GM19043 (cell line): ENCODE results near the gene RITA1.

ENCODE experiments used
- ATAC-seq: cut with Tn5 transposase; IDR thresholded peaks from one replicate; pipeline ENCODE4 v1.9.1; 2021; ENCODE audit warnings: low read depth; ENCODE audit not compliant: unreplicated experiment

Gene RITA1

DNA sequence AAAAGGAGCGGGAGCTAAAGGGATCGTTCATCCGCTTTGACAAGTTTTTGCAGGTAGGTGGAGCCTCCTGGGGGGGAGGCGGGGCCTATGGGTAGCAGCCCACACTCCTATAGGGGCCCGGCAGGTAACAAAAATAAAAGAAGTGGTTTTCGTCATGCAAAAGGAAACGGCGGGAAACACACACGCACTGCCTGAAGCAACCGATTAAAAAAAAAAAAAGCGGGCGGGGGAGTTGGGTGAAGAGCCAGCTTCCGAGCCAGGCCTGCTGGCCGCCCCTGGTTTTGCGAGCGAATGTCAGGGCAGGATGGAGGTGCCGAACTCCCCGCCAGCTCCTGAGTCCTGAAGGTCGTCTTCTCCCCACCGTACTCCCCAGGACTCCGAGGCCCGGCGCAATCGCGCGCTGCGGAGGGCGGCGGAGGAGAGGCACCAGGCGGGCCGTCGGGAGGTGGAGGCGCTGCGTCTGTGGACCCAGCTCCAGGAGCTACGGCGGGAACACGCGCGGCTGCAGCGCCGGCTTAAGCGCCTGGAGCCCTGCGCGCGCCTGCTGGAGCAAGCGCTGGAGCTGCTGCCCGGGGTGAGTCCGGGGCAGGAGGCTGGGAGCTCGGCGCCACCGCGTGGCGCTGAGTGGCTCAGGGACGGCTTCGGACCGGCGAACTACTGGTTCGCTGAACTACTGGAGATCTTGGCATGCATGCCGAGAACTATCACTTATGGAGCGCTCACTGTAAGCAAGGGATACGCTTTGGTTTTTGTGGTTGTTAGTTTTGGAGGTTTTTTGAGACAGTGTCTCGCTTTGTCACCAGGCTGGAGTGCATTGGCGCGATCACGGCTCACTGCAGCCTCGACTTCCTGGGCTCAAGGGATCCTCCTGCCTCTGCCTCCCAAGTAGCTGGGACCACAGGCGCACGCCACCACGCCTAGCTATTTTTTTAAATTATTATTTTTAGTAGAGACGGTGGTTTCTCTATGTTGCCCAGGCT, 32.4 kb upstream of the RITA1 start:
- ATAC-seq, result no peak

DNA sequence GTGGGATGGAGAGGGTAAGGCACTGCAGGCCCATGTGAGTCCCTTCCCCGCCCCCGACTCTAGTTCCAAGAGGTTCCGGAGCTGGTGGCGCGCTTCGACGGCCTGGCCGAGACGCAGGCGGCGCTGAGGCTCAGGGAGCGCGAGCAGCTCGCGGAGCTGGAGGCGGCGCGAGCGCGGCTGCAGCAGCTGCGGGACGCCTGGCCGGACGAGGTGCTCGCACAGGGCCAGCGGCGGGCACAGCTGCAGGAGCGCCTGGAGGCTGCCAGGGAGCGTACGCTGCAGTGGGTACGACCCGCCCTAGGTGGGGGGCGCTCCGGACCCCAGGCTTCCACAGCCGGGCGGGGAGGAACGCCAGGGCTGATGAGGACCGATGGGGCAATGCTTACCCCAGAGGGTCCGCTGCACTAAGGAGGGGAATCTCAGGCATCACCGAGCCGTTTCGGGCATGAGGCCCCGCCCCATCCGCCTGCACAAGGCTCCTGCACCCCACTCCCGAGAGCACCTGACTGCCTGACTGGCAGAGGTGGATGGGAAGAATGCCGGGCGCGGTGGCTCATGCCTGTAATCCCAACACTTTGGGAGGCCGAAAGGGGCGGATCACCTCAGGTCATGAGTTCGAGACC, 31.1 kb upstream of the RITA1 start:
- ATAC-seq, result no peak

DNA sequence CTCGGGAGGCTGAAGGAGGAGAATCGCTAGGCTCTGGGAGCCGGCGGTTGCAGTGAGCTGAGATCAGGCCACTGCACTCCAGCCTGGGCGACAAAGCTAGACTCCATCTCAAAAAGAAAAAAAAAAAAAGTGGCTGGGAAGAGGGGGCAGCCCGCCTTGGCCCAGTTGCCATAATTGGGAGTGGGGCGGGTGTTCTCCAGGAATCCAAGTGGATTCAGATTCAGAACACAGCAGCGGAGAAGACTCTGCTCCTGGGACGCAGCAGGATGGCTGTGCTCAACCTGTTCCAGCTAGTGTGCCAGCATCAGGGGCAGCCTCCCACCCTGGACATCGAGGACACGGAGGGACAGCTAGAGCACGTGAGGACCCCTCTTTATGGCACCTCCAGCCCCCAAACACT, 30.5 kb upstream of the RITA1 start:
- no peak for ATAC-seq

DNA sequence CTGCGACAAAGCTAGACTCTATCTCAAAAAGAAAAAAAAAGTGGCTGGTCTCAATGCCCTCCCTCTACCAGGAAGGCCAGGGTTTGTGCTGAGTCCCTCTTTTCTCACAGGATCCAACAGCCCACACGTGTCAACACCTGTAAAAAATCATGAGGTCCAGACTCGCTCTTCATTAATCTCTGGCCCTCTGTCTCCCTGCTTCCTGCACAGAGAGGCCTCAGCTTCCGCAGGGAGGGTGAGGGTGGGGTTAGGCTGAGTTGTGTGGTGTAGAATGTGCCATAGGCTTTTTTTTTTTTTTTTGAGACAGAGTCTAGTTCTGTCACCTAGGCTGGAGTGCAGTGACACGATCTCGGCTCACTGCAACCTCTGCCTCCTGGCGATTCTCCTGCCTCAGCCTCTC, 29.9 kb upstream of the RITA1 start:
- ATAC-seq, result no peak

DNA sequence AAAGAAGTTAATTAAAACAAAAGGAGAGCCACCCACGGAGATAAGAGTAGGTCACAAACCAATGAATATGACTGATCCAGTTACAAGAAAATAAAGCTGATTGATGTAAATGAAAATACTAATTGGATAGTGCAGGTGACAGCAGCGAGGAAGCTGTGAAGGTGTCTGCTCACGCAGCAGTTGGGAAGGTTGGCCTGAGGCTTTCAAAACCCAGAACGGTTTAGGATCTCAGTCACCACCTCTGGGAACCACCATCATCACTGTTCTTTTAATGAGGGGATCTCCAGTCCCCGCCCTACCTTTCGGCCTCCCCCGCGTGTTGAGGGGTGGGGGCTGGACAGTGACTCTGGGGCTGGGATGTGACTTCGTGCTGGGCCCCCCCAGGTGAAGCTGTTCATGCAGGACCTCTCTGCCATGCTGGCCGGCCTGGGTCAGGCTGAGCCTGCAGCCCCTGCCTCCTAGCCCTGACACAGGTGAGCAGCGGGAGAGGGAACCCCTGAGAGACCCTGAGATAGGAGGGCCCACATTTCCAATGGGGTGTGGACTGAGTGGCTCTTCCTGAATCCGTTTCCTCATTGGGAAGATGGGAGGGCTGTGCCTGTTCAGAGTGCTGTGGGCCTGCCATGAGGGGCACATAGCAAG, 28.2 kb upstream of the RITA1 start:
- no peak for ATAC-seq

DNA sequence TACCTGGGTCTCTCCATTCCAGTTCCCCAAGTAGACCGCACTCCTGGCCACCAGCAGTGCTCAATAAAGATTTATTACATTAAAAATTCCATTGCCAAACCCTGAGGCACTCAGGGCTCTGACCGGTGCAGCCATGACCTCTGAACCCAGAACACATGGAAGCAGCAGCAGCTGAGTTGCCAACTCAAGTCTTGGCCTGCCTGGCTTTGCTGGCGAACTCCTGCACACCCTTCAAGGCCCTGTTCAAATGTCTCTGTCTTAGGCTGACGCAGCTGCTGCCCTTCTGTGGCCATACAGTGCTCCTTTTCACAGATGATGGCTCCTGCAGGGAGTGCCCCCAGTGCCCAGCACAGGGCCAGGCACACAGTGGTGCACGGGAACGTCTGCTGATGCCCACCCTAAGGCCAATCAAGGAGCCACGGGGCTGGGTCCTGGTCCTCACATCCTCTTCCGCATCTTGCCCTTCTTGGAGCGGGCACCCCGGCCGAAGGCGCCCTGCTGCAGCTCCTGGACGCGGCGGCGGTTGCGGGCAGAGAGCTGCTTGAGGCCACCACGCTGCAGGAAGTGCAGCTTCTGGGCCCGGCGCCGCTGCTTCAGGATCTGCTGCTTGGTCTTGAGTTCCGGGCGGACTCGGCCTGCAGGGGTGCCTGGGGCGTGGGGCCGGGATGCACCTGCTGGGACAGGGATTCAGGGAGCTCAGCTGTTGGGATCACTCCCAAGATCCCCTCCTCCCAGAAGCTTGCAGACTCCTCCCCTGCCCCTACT, 26.9 kb upstream of the RITA1 start:
- no peak for ATAC-seq

DNA sequence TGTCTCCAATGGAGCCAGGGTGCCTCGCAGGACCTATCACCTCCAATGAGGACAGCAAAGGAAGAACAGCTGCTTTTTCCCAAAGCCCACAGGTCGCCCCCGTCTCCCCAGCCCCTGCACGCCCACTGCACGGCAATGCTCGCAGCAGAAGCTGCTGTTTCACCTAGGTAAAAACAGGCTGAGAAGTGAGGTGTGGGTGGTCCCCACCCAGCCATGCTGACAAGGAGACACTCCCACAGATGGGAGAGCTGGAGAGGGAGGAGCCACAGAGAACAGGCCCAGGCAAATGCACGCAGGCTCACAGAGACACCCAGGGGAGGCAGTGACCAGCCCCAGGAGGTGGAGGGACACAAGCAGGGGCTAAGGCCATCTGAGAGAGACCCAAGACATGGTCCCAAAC, 25.6 kb upstream of the RITA1 start:
- ATAC-seq, result no peak

DNA sequence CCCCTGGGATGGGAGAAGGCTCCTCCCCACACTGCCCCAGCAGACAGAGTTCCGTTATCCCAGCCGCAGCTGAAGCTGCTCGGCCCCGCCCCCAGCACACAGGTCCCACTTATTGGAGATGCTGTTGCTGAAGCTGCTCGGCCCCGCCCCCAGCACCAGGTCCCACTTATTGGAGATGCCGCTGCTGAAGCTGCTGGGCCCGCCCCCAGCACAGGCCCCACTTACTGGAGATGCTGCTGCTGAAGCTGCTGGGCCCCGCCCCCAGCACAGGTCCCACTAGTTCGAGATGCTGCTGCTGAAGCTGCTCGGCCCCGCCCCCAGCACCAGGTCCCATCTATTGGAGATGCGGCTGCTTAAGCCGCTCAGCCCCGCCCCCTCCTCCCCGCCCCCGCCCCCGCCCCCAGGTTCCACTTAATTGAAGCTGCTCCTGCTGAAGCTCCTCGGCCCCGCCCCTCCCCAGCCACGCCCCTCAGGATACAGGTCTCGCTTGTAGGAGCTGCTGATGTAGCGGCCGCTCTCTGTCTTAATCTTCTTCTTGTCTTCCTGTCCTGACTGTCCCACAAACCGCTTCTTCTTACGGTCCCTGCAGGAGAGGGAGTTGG, 24.0 kb upstream of the RITA1 start:
- ATAC-seq, result no peak

DNA sequence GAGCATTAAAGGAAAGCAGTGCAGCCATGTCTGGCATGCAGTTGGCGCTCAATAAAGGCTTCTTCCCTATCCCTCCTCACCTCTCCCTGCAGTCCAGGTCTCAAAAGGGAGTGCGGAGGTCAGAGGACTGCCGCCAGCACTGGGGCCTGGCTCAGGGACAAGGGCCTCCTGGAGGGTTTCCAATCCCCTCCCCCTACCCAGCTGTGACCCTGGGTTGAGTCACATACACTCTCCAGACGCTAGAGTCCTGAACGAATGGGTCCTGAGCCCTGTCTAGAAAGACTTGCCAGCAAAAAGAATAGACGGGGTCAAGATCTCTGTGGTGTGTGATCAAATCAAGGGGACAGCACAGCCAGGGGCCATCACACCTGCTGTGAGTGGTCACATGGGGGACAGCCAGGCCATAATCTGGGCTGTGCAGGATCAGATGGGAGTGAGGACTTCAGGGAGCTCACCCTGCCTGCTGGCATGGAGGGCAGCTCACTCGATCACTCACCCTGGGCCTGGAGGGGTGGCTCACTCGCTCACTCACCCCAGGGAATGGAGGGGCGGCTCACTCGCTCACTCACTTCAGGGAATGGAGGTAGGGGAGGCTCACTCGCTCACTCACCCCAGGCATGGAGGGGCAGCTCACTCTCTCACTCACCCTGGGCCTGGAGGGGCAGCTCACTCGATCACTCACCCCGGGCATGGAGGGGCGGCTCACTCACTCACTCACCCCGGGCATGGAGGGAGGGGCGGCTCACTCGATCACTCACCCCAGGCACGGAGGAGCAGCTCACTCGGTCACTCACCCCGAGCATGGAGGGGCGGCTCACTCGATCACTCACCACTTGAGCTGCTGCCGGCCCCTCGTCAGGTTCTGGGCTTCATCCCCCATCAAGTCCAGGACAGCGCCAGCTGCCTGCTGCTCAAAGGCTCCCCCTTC, 23.2 kb upstream of the RITA1 start:
- ATAC-seq, result no peak

DNA sequence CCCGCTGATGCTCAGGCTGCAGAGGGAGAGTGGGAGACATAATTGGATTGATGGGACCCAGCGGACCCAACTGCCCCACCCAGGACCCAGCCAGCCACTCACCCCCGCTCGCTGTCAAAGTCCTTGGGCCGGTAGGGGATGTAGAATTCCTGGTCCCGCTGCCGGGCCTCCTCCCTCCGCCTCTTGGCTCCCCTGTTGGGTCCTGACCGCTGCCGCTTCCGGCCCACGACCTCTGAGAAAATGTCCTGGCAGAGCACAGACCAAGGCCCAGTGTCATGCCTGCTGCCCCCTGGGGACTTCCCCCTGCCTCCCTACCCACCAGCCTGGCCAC, 22.5 kb upstream of the RITA1 start:
- no peak for ATAC-seq

DNA sequence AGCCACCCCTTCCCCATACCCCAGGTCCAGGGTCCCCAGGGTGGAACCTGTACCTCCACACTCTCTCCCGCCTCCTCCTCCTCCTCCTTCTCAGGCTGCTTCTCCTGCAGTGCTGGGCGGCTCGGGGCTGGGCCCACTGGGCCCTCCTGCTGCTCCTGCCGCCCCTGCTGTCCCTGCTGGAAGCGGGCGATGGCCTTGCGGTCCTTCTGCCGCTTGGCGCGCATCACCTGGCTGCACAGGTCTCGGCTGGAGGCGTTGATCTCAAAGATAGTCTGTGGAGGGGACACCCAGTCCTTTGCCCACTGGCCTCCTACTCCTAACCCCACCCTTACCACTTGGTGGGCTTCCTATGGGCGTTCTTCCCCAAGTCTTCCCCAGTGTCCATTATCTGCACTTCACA, 21.5 kb upstream of the RITA1 start:
- ATAC-seq, result no peak

DNA sequence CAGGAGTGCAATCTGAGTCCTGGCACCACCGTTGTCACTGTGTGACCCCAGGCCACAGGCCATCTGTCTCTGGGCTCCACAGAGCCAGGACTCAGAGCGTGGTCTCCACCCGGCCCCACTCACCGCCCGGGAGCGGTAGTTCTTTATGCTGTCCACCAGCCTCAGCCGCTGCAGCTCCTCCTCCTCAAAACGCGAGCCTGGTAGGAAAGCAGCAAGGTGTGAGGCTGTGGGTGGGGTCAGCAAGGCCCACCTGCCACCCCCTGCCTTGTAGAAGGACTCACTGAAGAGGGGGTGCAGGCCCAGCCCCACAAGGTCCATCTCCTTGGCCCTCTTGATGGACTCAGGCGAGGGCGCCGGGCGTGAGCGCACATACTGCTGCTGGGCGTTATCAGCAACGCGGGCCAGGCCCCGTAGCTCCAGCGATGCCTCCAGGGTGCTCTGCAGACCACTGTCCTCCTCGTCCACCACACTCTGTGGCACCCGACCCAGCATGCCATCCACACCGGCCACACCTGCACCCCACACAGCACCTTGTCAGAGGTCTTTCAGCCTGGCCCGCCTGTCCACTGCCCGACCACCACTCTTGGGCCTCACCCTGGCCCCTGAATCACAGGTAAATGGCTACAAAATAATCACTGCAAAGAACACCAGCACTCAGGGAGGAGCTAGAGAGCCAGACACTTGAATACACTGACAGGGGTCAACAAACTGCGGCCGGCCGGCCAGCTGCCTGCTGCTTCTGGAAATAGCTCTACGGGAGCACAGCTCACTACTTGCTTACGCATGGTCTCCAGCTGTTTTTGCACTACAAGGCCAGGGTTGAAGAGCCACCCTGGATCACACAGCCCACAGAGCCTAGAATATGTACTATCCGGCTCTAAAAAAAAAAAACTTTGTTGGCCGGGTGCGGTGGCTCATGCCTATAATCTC, 19.7 kb upstream of the RITA1 start:
- no peak for ATAC-seq

DNA sequence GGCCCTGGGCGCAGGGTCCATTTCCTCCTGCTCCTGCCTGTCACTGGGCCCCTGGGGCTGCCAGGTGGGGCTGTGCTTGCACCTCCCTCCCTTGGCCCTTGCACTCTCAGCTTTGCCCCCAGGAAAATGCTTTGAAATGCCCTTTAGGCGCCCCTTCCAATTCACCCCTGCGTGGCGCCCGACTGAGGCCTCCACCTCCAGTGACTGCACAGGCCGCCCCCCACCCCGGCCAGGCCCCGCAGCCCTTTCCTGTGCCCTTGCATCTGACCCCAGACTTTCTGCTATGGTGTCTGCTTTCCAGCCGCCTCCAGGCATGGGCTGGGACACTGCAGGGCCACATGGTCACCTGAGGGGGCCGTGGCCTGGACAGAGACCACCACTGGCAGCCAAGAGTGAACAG, 17.7 kb upstream of the RITA1 start:
- ATAC-seq, result no peak

DNA sequence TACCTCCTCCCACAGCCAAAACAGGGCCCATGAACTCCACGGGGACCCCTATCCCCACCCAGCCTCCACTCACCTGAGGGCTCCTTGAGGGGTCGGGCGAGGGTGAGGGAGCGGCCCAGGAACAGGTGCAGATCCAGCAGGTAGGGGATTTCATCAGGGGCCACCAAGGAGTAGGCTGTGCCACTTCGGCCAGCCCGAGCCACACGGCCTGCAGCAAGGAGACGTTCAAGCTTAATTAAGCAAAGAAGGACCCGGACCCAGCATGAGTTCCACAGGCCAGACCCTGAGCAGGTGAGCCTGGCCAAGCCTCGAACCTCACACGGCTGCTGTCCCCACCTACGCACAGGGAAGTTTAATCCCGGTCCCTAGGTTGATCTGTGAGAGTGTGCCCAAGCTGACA, 15.8 kb upstream of the RITA1 start:
- no peak for ATAC-seq

DNA sequence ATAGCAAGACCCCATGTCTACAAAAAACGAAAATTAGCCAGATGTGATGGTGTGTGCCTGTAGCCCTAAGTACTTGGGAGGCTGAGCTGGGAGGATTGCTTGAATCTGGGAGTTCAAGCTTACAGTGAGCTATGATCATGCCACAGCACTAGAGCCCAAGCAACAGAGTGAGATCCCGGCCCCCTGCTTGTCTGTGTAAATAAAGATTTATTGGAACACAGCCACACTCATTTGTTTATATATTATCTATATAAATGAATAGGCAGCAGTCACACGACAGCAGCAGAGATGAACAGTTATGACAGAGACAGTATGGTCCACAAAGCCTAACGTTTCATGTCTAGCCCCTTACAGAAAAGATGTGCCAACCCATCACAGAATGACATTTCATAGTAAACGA, 15.1 kb upstream of the RITA1 start:
- no peak for ATAC-seq

DNA sequence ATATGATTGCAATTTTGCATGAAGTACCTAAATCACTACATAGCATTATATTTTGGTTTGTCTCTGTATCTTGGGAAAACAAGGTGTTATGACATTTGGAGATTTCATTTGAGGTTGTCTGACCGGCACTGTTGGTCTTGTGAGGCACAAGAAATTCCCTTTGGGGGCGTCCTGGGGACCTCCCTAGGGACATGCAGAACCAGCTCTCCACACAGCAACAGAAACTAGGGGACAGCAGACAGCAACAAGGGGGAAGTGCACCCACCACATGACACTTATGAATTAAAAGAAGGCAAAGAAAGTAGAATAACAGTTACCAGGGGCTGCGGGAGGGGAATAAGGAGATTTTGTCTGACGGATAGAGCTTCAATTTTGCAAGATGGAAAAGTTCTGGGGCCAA, 14.6 kb upstream of the RITA1 start:
- no peak for ATAC-seq

DNA sequence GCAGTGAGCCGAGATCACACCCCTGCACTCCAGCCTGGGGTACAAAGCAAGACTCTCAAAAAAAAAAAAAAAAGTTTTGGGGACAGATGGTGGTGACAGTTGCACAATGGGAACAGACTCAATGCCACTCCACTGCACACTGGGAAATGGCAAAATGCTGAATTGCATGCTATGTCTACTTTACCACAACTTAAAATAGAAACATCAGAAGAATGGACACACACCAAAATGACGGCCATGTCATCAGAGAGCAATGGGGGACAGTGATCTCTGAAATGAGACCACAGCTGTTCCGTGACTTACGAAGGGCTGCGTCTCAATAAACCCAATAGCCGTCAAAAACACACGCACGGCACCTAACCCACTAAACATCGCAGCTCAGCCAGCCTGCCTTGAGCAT, 14.0 kb upstream of the RITA1 start:
- ATAC-seq, result no peak

DNA sequence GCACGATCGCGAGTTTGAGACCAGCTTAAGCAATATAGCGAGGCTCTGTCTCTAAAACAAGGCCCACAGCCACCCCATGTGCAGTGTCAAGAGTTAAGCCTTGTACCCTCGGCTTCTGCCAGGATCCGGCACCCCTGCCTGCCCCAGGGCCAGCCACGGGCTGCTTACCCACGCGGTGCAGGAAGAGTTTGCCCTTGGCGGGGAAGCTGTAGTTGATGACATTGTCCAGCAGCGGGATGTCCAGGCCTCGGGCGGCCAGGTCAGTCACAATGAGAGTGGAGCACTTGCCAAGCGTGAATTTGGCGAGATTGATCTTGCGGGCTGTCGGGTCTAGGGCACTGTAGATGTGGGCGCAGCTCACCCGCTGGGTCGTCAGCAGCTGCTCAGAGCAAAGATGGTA, 13.3 kb upstream of the RITA1 start:
- ATAC-seq, result no peak
